Tibial nerve (tissue), 4 donors: Measurements from ENCODE around the gene ABCF2.

Source experiments
- EP300 ChIP-seq, 2 donors: sonication (generic); formaldehyde crosslinking; IDR thresholded peaks; one replicate each; pipeline ENCODE4 v1.6.1; 2017; ENCODE audit warnings: antibody characterized with exemption in 2 of 2, mild to moderate bottlenecking in 1 of 2
- POLR2A ChIP-seq, 2 donors: fragments of 450-650 bp; IDR thresholded peaks; one replicate each; pipeline ENCODE4 v1.6.1; 2017; ENCODE audit warnings: antibody characterized with exemption in 2 of 2, mild to moderate bottlenecking in 2 of 2, moderate library complexity in 2 of 2
- TF ChIP-seq, protein P1 (sequence below), 5 experiments: fragments of 200-600 bp in 3 of 5; fragments of 450-650 bp in 2 of 5; sonication (generic) in 3 of 5; IDR thresholded peaks; one replicate each; pipeline ENCODE4 v1.5.1; 2016 to 2019; ENCODE audit warnings: antibody characterized with exemption in 5 of 5, mild to moderate bottlenecking in 3 of 5, moderate library complexity in 2 of 5

GRCh38 chr7:151173386-151174245 is 53.4 kb downstream of the ABCF2 start:
- TF ChIP-seq, protein P1, sequence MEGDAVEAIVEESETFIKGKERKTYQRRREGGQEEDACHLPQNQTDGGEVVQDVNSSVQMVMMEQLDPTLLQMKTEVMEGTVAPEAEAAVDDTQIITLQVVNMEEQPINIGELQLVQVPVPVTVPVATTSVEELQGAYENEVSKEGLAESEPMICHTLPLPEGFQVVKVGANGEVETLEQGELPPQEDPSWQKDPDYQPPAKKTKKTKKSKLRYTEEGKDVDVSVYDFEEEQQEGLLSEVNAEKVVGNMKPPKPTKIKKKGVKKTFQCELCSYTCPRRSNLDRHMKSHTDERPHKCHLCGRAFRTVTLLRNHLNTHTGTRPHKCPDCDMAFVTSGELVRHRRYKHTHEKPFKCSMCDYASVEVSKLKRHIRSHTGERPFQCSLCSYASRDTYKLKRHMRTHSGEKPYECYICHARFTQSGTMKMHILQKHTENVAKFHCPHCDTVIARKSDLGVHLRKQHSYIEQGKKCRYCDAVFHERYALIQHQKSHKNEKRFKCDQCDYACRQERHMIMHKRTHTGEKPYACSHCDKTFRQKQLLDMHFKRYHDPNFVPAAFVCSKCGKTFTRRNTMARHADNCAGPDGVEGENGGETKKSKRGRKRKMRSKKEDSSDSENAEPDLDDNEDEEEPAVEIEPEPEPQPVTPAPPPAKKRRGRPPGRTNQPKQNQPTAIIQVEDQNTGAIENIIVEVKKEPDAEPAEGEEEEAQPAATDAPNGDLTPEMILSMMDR (IDR thresholded peaks at IDR 0.05), result no peak
- no peak for TF ChIP-seq POLR2A (IDR thresholded peaks at IDR 0.05)
- TF ChIP-seq EP300 (IDR thresholded peaks at IDR 0.05), result no peak
